GM18499 (cell line): ENCODE data around the gene STRBP.

ENCODE experiments used
- ATAC-seq: cut with Tn5 transposase; IDR thresholded peaks from one replicate; pipeline ENCODE4 v1.9.1; 2021; ENCODE audit warnings: moderate number of reproducible peaks; ENCODE audit not compliant: insufficient read depth, unreplicated experiment

The STRBP gene

GRCh38 chr9:123109540-123110279 is 158.7 kb downstream of the STRBP start:
- no peak for ATAC-seq

GRCh38 chr9:123108976-123109375 is 159.4 kb downstream of the STRBP start:
- ATAC-seq: no peak

GRCh38 chr9:123107639-123108285 is 160.6 kb downstream of the STRBP start:
- ATAC-seq: no peak

GRCh38 chr9:123105490-123105889 is 162.9 kb downstream of the STRBP start:
- ATAC-seq: no peak

- ATAC-seq: no peak
Observed at GRCh38 chr9:123104807-123105206, 163.6 kb downstream of the STRBP start.

- ATAC-seq: no peak
Observed at GRCh38 chr9:123102375-123103113, 165.8 kb downstream of the STRBP start.

- no peak for ATAC-seq
Observed at GRCh38 chr9:123099548-123099947, 168.8 kb downstream of the STRBP start.

GRCh38 chr9:123099042-123099441 is 169.3 kb downstream of the STRBP start:
- no peak for ATAC-seq

- ATAC-seq: no peak
Observed at GRCh38 chr9:123098096-123098459, 170.3 kb downstream of the STRBP start.

GRCh38 chr9:123097430-123098095 is 170.8 kb downstream of the STRBP start:
- ATAC-seq: no peak

GRCh38 chr9:123096987-123097386 is 171.4 kb downstream of the STRBP start:
- ATAC-seq: no peak

- no peak for ATAC-seq
Observed at GRCh38 chr9:123093141-123093540, 175.2 kb downstream of the STRBP start.

- ATAC-seq: no peak
Observed at GRCh38 chr9:123091459-123091858, 176.9 kb downstream of the STRBP start.

GRCh38 chr9:123090956-123091355 is 177.4 kb downstream of the STRBP start:
- ATAC-seq: no peak

GRCh38 chr9:123090198-123090896 is 178.0 kb downstream of the STRBP start:
- no peak for ATAC-seq

- no peak for ATAC-seq
Observed at GRCh38 chr9:123089790-123090189, 178.6 kb downstream of the STRBP start.

GRCh38 chr9:123089040-123089439 is 179.3 kb downstream of the STRBP start:
- no peak for ATAC-seq

GRCh38 chr9:123087359-123087888 is 181.0 kb downstream of the STRBP start:
- no peak for ATAC-seq

GRCh38 chr9:123085916-123086315 is 182.5 kb downstream of the STRBP start:
- ATAC-seq: no peak

GRCh38 chr9:123084256-123084655 is 184.1 kb downstream of the STRBP start:
- no peak for ATAC-seq
